Measurements from ENCODE around the gene NCOA7.

DNA sequence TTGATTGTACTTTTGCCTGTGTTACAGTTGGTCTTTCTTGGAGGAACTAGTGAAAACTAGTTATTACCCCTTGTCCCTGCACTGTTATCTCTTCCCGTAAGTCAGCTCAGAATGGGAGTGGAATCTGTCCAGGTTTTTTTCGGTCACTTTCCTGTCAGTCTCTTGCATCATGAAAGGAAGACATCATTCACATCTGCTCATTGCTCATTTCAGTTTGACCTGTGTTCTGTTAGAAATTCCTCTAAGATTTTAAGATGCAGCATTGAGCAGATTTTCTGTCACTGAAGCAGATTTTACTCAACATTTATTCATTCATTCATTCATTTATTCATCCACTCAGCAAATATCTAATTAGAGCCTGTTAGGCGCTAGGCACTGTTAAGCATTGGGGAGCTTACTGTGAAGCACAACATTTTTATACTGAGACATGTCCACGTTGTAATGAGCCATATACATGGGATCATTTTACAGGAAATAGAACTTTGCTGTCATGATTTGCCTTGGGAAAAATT lies 132.7 kb downstream of the NCOA7 start:
- TF ChIP-seq, protein P1, sequence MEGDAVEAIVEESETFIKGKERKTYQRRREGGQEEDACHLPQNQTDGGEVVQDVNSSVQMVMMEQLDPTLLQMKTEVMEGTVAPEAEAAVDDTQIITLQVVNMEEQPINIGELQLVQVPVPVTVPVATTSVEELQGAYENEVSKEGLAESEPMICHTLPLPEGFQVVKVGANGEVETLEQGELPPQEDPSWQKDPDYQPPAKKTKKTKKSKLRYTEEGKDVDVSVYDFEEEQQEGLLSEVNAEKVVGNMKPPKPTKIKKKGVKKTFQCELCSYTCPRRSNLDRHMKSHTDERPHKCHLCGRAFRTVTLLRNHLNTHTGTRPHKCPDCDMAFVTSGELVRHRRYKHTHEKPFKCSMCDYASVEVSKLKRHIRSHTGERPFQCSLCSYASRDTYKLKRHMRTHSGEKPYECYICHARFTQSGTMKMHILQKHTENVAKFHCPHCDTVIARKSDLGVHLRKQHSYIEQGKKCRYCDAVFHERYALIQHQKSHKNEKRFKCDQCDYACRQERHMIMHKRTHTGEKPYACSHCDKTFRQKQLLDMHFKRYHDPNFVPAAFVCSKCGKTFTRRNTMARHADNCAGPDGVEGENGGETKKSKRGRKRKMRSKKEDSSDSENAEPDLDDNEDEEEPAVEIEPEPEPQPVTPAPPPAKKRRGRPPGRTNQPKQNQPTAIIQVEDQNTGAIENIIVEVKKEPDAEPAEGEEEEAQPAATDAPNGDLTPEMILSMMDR (IDR thresholded peaks at IDR 0.05) = no peak
- no peak for TF ChIP-seq POLR2A (IDR thresholded peaks at IDR 0.05)

Measured in testis (tissue), 2 donors.